Muscle of back (tissue), 11 donors: Measurements from ENCODE around the gene KCNK16. TPM values are rescaled to one million over a fixed set of nuclear protein-coding genes. Genes with fewer than 3 reads are reported as not detected.

Experiments
- DNase-seq, 3 donors: peaks; one replicate each; pipeline versions ENCODE4 v3.0.0 to v3.0.0-alpha.2; 2013
- polyA plus RNA-seq, 10 donors: library from polyadenylated mRNA; unstranded; fragments of 120-200 nt; gene quantifications; one replicate each; pipeline ENCODE4 v1.2.1, GENCODE V29; 2013; ENCODE audit not compliant: insufficient read length in 10 of 10

The KCNK16 gene
- polyA plus RNA-seq, 10 donors = not detected

GRCh38 chr6:39342692-39343395 lies 20.3 kb upstream of the KCNK16 start:
- DNase-seq = no peak

- no peak for DNase-seq
These were observed 19.4 kb upstream of the KCNK16 start for GRCh38 chr6:39341937-39342336.

- no peak for DNase-seq
These were observed 18.9 kb upstream of the KCNK16 start for GRCh38 chr6:39341352-39341751.

- no peak for DNase-seq
These were observed 17.5 kb upstream of the KCNK16 start for GRCh38 chr6:39339868-39340550.

- no peak for DNase-seq
These were observed 16.8 kb upstream of the KCNK16 start for GRCh38 chr6:39339096-39339867.

- DNase-seq = no peak
These were observed 15.9 kb upstream of the KCNK16 start for GRCh38 chr6:39338397-39338796.

- DNase-seq = no peak
These were observed 13.5 kb upstream of the KCNK16 start for GRCh38 chr6:39335780-39336545.

- DNase-seq = no peak
These were observed 11.3 kb upstream of the KCNK16 start for GRCh38 chr6:39333644-39334438.

- DNase-seq = no peak
These were observed 8.0 kb upstream of the KCNK16 start for GRCh38 chr6:39330476-39330875.

- no peak for DNase-seq
These were observed 7.6 kb upstream of the KCNK16 start for GRCh38 chr6:39330057-39330456.

- no peak for DNase-seq
These were observed 5.6 kb upstream of the KCNK16 start for GRCh38 chr6:39328066-39328465.

- no peak for DNase-seq
These were observed 5.0 kb upstream of the KCNK16 start for GRCh38 chr6:39327507-39327906.

- DNase-seq = no peak
These were observed 741 bp downstream of the KCNK16 start for GRCh38 chr6:39321761-39322160.

GRCh38 chr6:39320363-39320984 lies 2.0 kb downstream of the KCNK16 start:
- DNase-seq = no peak

- no peak for DNase-seq
These were observed 2.7 kb downstream of the KCNK16 start for GRCh38 chr6:39319621-39320362.

- no peak for DNase-seq
These were observed 5.2 kb downstream of the KCNK16 start for GRCh38 chr6:39317256-39317655.

GRCh38 chr6:39314273-39314795 lies 8.2 kb downstream of the KCNK16 start, which contains the start of gene KCNK17:
KCNK17 (minus strand) TSS chr6:39314419; CDS start chr6:39314320, 99 bp downstream.
- DNase-seq = no peak

- no peak for DNase-seq
These were observed 8.8 kb downstream of the KCNK16 start for GRCh38 chr6:39313526-39314272.
